HepG2 (cell line): ENCODE data around the gene KIAA0040. TPM values are rescaled to one million over a fixed set of nuclear protein-coding genes. Genes with fewer than 3 reads are reported as not detected.

Source experiments
- ATRX ChIP-seq: sonication (generic); formaldehyde crosslinking; IDR thresholded peaks from 2 replicates; pipeline ENCODE4 v1.4.0; 2020; ENCODE audit warnings: missing genetic modification reagents, borderline replicate concordance
- CEBPZ ChIP-seq: IDR thresholded peaks from 2 replicates; pipeline ENCODE4 v1.6.1; 2012; ENCODE audit warnings: low read length, improper control_type of control experiment
- MTA1 ChIP-seq: sonication (generic); formaldehyde crosslinking; IDR thresholded peaks from 2 replicates; pipeline ENCODE4 v1.4.0; 2020; ENCODE audit warnings: missing genetic modification reagents, mild to moderate bottlenecking, borderline replicate concordance
- PCBP2 ChIP-seq: fragments of 200-400 bp; formaldehyde crosslinking; optimal IDR thresholded peaks from 2 replicates; pipeline ENCODE3; 2018; ENCODE audit warnings: low read length, low read depth; ENCODE audit not compliant: poor library complexity, severe bottlenecking
- PRMT3 ChIP-seq: sonication (generic); formaldehyde crosslinking; IDR thresholded peaks from 2 replicates; pipeline ENCODE4 v1.8.1; 2022; ENCODE audit warnings: low read depth, mild to moderate bottlenecking, moderate library complexity, missing genetic modification reagents, borderline replicate concordance
- SALL2 ChIP-seq: sonication (generic); formaldehyde crosslinking; IDR thresholded peaks from 2 replicates; pipeline ENCODE4 v1.8.1; 2023; ENCODE audit warnings: mild to moderate bottlenecking, missing genetic modification reagents, inconsistent platforms
- SNAPC5 ChIP-seq: sonication (generic); formaldehyde crosslinking; IDR thresholded peaks from 2 replicates; pipeline ENCODE4 v1.8.1; 2023; ENCODE audit warnings: mild to moderate bottlenecking, missing genetic modification reagents, borderline replicate concordance
- SUZ12 ChIP-seq: fragments of 150-350 bp; IDR thresholded peaks from 2 replicates; pipeline ENCODE4 v1.6.1; 2014; ENCODE audit warnings: low read depth, low read length
- TBX3 ChIP-seq: fragments of 450-650 bp; IDR thresholded peaks from 2 replicates; pipeline ENCODE4 v1.6.1; 2017; ENCODE audit warnings: antibody characterized with exemption, mild to moderate bottlenecking, inconsistent platforms, borderline replicate concordance
- ZZZ3 ChIP-seq: sonication (generic); formaldehyde crosslinking; IDR thresholded peaks from 2 replicates; pipeline ENCODE4 v1.4.0; 2020; ENCODE audit warnings: missing genetic modification reagents, mild to moderate bottlenecking, borderline replicate concordance
- polyA plus RNA-seq, 8 experiments: library from polyadenylated mRNA; depleted of rRNA in 3 of 8; stranded (reverse) in 7 of 8; unstranded in 1 of 8; fragments of >200 nt; fragmentation: Illumina TruSeq in 4 of 8; extraction: Trizol in 4 of 8; gene quantifications; 2 replicates each; pipeline versions ENCODE4 v1.2.1 to v1.2.3, GENCODE V29; 2011 to 2016; ENCODE audit warnings: low read depth in 4 of 8, missing spikeins in 1 of 8, mixed read lengths in 1 of 8; ENCODE audit not compliant: insufficient read depth in 1 of 8
- total RNA-seq, 5 experiments: library from RNA; depleted of rRNA; stranded (reverse); fragments of >200 nt; fragmentation: Illumina TruSeq; extraction: Trizol; gene quantifications; 2 replicates each; pipeline ENCODE4 v1.2.3, GENCODE V29; 2016; ENCODE audit warnings: low read depth in 1 of 5

Gene KIAA0040
- total and polyA plus RNA-seq, 2 of the 13 experiments (the other 11 are each of a cell fraction or from before 2014, with no cell fraction given): 0.24 to 0.26 TPM

- TF ChIP-seq ATRX (CRISPR knock-in tag): no peak
- TF ChIP-seq CEBPZ: no peak
- TF ChIP-seq MTA1 (CRISPR knock-in tag): no peak
- no peak for TF ChIP-seq ZZZ3
- no peak for TF ChIP-seq SALL2 (CRISPR knock-in tag)
- no peak for TF ChIP-seq SUZ12
- TF ChIP-seq TBX3: no peak
- no peak for TF ChIP-seq PCBP2
- no peak for TF ChIP-seq PRMT3
- TF ChIP-seq SNAPC5 (CRISPR knock-in tag): no peak
These were observed 58.7 kb downstream of the KIAA0040 start (continued) for GRCh38 chr1:175133673-175134435.
